Keratinocyte (primary cell): ENCODE measurements around the gene MADD.

Source experiments
- CTCF ChIP-seq, 3 experiments: IDR thresholded peaks in 1 of 3; conservative IDR thresholded peaks in 1 of 3; optimal IDR thresholded peaks in 1 of 3; 2 replicates in 2 of 3; 3 replicates in 1 of 3; pipeline versions ENCODE3 to v1.5.1; 2011; ENCODE audit warnings: low read length in 3 of 3, mild to moderate bottlenecking in 3 of 3, moderate library complexity in 2 of 3, control low read depth in 1 of 3, inconsistent platforms in 1 of 3; ENCODE audit not compliant: insufficient read depth in 2 of 3; ENCODE audit errors: extremely low read depth in 1 of 3
- EZH2 ChIP-seq: IDR thresholded peaks from one replicate; pipeline ENCODE4 v1.6.1; 2012; ENCODE audit warnings: inconsistent platforms, mild to moderate bottlenecking, low read length, moderate library complexity

GRCh38 chr11:47264521-47264920 is 5.4 kb upstream of the MADD start:
- TF ChIP-seq CTCF (optimal IDR thresholded peaks at IDR 0.05 in 1 of 3, IDR thresholded peaks at IDR 0.05 in 1 of 3, conservative IDR thresholded peaks at IDR 0.05 in 1 of 3; ENCODE audit: extremely low read depth in 1 of 3, insufficient read depth in 2 of 3, low read length in 3 of 3) = no peak
- TF ChIP-seq EZH2 = no peak
